Ectodermal cell (in vitro differentiated cells): ENCODE measurements around the gene GRXCR2.

ENCODE experiments used
- H3K27ac ChIP-seq: 2 replicates; pipeline ENCODE4 v1.7.0; 2013; ENCODE audit warnings: mild to moderate bottlenecking, low read depth, low read length; ENCODE audit not compliant: insufficient read depth, poor library complexity, severe bottlenecking
- H3K27me3 ChIP-seq: 2 replicates; pipeline ENCODE4 v1.7.0; 2013; ENCODE audit warnings: mild to moderate bottlenecking, low read length; ENCODE audit not compliant: insufficient read depth, control insufficient read depth, poor library complexity, severe bottlenecking
- H3K36me3 ChIP-seq: one replicate; pipeline ENCODE4 v1.7.0; 2013; ENCODE audit warnings: low read length; ENCODE audit not compliant: control insufficient read depth, insufficient read depth
- H3K4me1 ChIP-seq: one replicate; pipeline ENCODE4 v1.7.0; 2013; ENCODE audit warnings: low read length; ENCODE audit not compliant: control insufficient read depth, insufficient read depth
- H3K4me3 ChIP-seq: 2 replicates; pipeline ENCODE4 v1.7.0; 2013; ENCODE audit warnings: low read depth, low read length, control low read depth; ENCODE audit not compliant: insufficient read depth
- H3K9me3 ChIP-seq: 2 replicates; pipeline ENCODE4 v1.7.0; 2013; ENCODE audit warnings: mild to moderate bottlenecking, low read length, moderate library complexity; ENCODE audit not compliant: control insufficient read depth
- WGBS, 2 experiments: methylation state at CpG; one replicate each; pipeline ENCODE4 v1.1.7; 2013; ENCODE audit warnings: missing lambda C conversion rate in 2 of 2; 5-methylcytosine and 5-hydroxymethylcytosine counted together

GRXCR2 gene

GRCh38 chr5:145826895-145827674 lies 45.7 kb downstream of the GRXCR2 start:
- no peak overlapping the region for H3K4me3 ChIP-seq
- H3K36me3 ChIP-seq: no peaks in the 10 kb centered on the region
- H3K27ac ChIP-seq: no peak overlapping the region
- no peaks in the 10 kb centered on the region for H3K27me3 ChIP-seq
- no peaks in the 10 kb centered on the region for H3K9me3 ChIP-seq
- no peaks in the 10 kb centered on the region for H3K4me1 ChIP-seq
- 91 to 94% methylated on average over 8 of the region's 8 CpGs for WGBS, 2 experiments

- H3K4me3 ChIP-seq: no peak overlapping the region
- no peaks in the 10 kb centered on the region for H3K36me3 ChIP-seq
- no peaks in the 10 kb centered on the region for H3K9me3 ChIP-seq
- H3K27ac ChIP-seq: no peak overlapping the region
- no peaks in the 10 kb centered on the region for H3K27me3 ChIP-seq
- WGBS, 2 experiments: 58 to 90% methylated on average over 1 to 3 of the region's 3 CpGs
- no peaks in the 10 kb centered on the region for H3K4me1 ChIP-seq
These were observed 47.0 kb downstream of the GRXCR2 start for GRCh38 chr5:145825751-145826180.

GRCh38 chr5:145824040-145824439 lies 48.8 kb downstream of the GRXCR2 start:
- Histone ChIP-seq H3K9me3 (no peaks in the 10 kb centered on the region), H3K4me1 (no peaks in the 10 kb centered on the region), H3K36me3 (no peaks in the 10 kb centered on the region), H3K27me3 (no peaks in the 10 kb centered on the region), H3K4me3 (no peak overlapping the region), H3K27ac (no peak overlapping the region)
- 84 to 92% methylated on average over 3 to 4 of the region's 4 CpGs for WGBS, 2 experiments

- Histone ChIP-seq H3K27me3 (no peaks in the 10 kb centered on the region), H3K4me3 (no peak overlapping the region), H3K9me3 (no peaks in the 10 kb centered on the region), H3K4me1 (no peaks in the 10 kb centered on the region), H3K36me3 (no peaks in the 10 kb centered on the region), H3K27ac (no peak overlapping the region)
- 95 to 96% methylated on average over 4 of the region's 4 CpGs for WGBS, 2 experiments
These were observed 54.2 kb downstream of the GRXCR2 start for GRCh38 chr5:145818604-145819003.

GRCh38 chr5:145812877-145813276 lies 59.9 kb downstream of the GRXCR2 start:
- Histone ChIP-seq H3K36me3 (no peaks in the 10 kb centered on the region), H3K4me3 (no peak overlapping the region)
- 78 to 83% methylated on average over 1 of the region's 1 CpG for WGBS, 2 experiments

GRCh38 chr5:145811834-145812625 lies 60.8 kb downstream of the GRXCR2 start:
- Histone ChIP-seq H3K36me3 (no peaks in the 10 kb centered on the region), H3K4me3 (no peak overlapping the region), H3K9me3 (no peaks in the 10 kb centered on the region), H3K27me3 (no peaks in the 10 kb centered on the region), H3K4me1 (no peaks in the 10 kb centered on the region), H3K27ac (no peak overlapping the region)
- WGBS, 2 experiments: 63 to 64% methylated on average over 3 of the region's 3 CpGs

More at GRCh38 chr5:145812877-145813276, 59.9 kb downstream of the GRXCR2 start:
- Histone ChIP-seq H3K27ac (no peak overlapping the region), H3K27me3 (no peaks in the 10 kb centered on the region), H3K9me3 (no peaks in the 10 kb centered on the region), H3K4me1 (no peaks in the 10 kb centered on the region)
